Posterior cingulate gyrus (tissue), 11 donors: ENCODE data around the gene MAP4K5.

Experiments
- DNase-seq, 10 donors: peaks; one replicate each; pipeline versions ENCODE4 v3.0.0 to v3.0.0-alpha.2; 2020 to 2021; ENCODE audit warnings: mixed read lengths in 3 of 10
- intact Hi-C: fragments of 100-400 bp; cut with DNase I; formaldehyde crosslinking; loops from one replicate; pipeline ENCODE4 v1.15.1; 2023

Gene MAP4K5

GRCh38 chr14:50379563-50379962 lies 152.8 kb downstream of the MAP4K5 start:
- no peak for DNase-seq
- intact Hi-C loops, result no loop called here

GRCh38 chr14:50377550-50378085 lies 154.8 kb downstream of the MAP4K5 start:
- intact Hi-C loops, result no loop called here
- DNase-seq, result no peak

- no peak for DNase-seq
- intact Hi-C loops, result no loop called here
Observed at GRCh38 chr14:50375760-50376159, 156.6 kb downstream of the MAP4K5 start.

- no peak for DNase-seq
- intact Hi-C loops, result no loop called here
Observed at GRCh38 chr14:50373959-50374358, 158.4 kb downstream of the MAP4K5 start.

- DNase-seq, result no peak
- intact Hi-C loops, result no loop called here
Observed at GRCh38 chr14:50371546-50371945, 160.8 kb downstream of the MAP4K5 start.
